Measurements from ENCODE around the gene MRC2.

GRCh38 chr17:62732125-62732524 is 104.7 kb downstream of the MRC2 start:
- no peak for TF ChIP-seq SNAPC4 (CRISPR knock-in tag; IDR thresholded peaks at IDR 0.05)
- TF ChIP-seq TCF12 (IDR thresholded peaks at IDR 0.05): no peak
- no peak for TF ChIP-seq TCF12 (CRISPR knock-in tag; IDR thresholded peaks at IDR 0.05)
- no peak for TF ChIP-seq SYNCRIP (IDR thresholded peaks at IDR 0.05; ENCODE audit: insufficient read depth, low read depth, low read length)
- no peak for TF ChIP-seq SAFB2 (CRISPR knock-in tag; IDR thresholded peaks at IDR 0.05; ENCODE audit: borderline replicate concordance, low read depth)
- no peak for TF ChIP-seq ZNF124 (CRISPR knock-in tag; IDR thresholded peaks at IDR 0.05)
- TF ChIP-seq MYC (CRISPR knock-in tag; IDR thresholded peaks at IDR 0.05; ENCODE audit: borderline replicate concordance): no peak
- no peak for TF ChIP-seq ZNF563 (CRISPR knock-in tag; IDR thresholded peaks at IDR 0.05)
- no peak for TF ChIP-seq KDM5A (IDR thresholded peaks at IDR 0.05; ENCODE audit: borderline replicate concordance, low read length)
- TF ChIP-seq PAF1 (CRISPR knock-in tag; IDR thresholded peaks at IDR 0.05): no peak
- TF ChIP-seq CTCF (CRISPR knock-in tag; IDR thresholded peaks at IDR 0.05): no peak

Measured in HepG2 (cell line).